H1 (cell line): ENCODE results near the gene CHST12. TPM values are rescaled to one million over a fixed set of nuclear protein-coding genes. Genes with fewer than 3 reads are reported as not detected.

Experiments
- CTCF ChIA-PET: fragments of 300-600 bp; sonication (Branson Sonifier 250); formaldehyde crosslinking; loops from one replicate; lab custom pipeline; 2021; ENCODE audit not compliant: partially characterized antibody; lab: Charles Lee
- POLR2A ChIA-PET: fragments of 300-600 bp; sonication (Branson Sonifier 250); formaldehyde crosslinking; loops from one replicate; lab custom pipeline; 2021; ENCODE audit warnings: inconsistent platforms; ENCODE audit not compliant: partially characterized antibody; lab: Charles Lee
- DNase-seq, 2 experiments: peaks; one replicate each; pipeline versions ENCODE4 v3.0.0 to v3.0.0-alpha.2; 2010 to 2022; ENCODE audit warnings: low spot score in 2 of 2, low read depth in 1 of 2, mixed read lengths in 1 of 2
- FAIRE-seq: peaks from 2 replicates; lab custom pipeline; 2011; peaks lifted over from hg19 to GRCh38; lab: Jason Lieb, UNC
- H2AFZ ChIP-seq: 2 replicates; pipeline ENCODE4 v1.8.1; 2012; ENCODE audit warnings: low read length, inconsistent platforms
- H2AK5ac ChIP-seq: 2 replicates; pipeline ENCODE4 v1.6.1; 2013; ENCODE audit warnings: low read depth, low read length
- H2BK120ac ChIP-seq: replicated peaks from 2 replicates; pipeline ENCODE3; 2013; ENCODE audit warnings: low read depth, low read length, inconsistent platforms
- H2BK12ac ChIP-seq: 2 replicates; pipeline ENCODE4 v1.6.1; 2013; ENCODE audit warnings: low read depth, low read length
- H2BK15ac ChIP-seq: 2 replicates; pipeline ENCODE4 v1.6.1; 2013; ENCODE audit warnings: low read length
- H2BK20ac ChIP-seq: 2 replicates; pipeline ENCODE4 v1.6.1; 2013; ENCODE audit warnings: low read length
- H2BK5ac ChIP-seq: 2 replicates; pipeline ENCODE4 v1.6.1; 2013; ENCODE audit warnings: low read depth, low read length
- H3K14ac ChIP-seq: 2 replicates; pipeline ENCODE4 v1.6.1; 2013; ENCODE audit warnings: inconsistent platforms; ENCODE audit not compliant: insufficient read length
- H3K18ac ChIP-seq: 2 replicates; pipeline ENCODE4 v1.6.1; 2013; ENCODE audit warnings: low read length; ENCODE audit errors: extremely low read depth
- H3K23ac ChIP-seq: 2 replicates; pipeline ENCODE4 v1.6.1; 2013; ENCODE audit warnings: inconsistent platforms; ENCODE audit not compliant: insufficient read length
- H3K23me2 ChIP-seq: 2 replicates; pipeline ENCODE4 v1.6.1; 2013; ENCODE audit warnings: low read depth, low read length
- H3K27ac ChIP-seq: 2 replicates; pipeline ENCODE4 v1.6.1; 2011; ENCODE audit warnings: low read depth, low read length, inconsistent platforms
- H3K27me3 ChIP-seq, 4 experiments: replicated peaks in 1 of 4; 1 replicate in 1 of 4; 2 replicates in 3 of 4; pipeline versions ENCODE4 v1.6.1 to v1.8.1; 2011 to 2013; ENCODE audit warnings: low read length in 3 of 4, mild to moderate bottlenecking in 3 of 4, inconsistent platforms in 2 of 4, mixed read lengths in 2 of 4, moderate library complexity in 1 of 4; ENCODE audit not compliant: control insufficient read depth in 3 of 4, insufficient read depth in 3 of 4; ENCODE audit errors: extremely low read depth in 1 of 4
- H3K36me3 ChIP-seq, 4 experiments: 2 replicates each; pipeline versions ENCODE4 v1.6.1 to v1.8.1; 2011 to 2013; ENCODE audit warnings: mild to moderate bottlenecking in 4 of 4, low read length in 3 of 4, moderate library complexity in 2 of 4, control low read depth in 1 of 4, inconsistent platforms in 1 of 4; ENCODE audit not compliant: insufficient read depth in 4 of 4, control insufficient read depth in 2 of 4
- H3K4ac ChIP-seq: replicated peaks from 2 replicates; pipeline ENCODE3; 2013; ENCODE audit warnings: low read length, low read depth, mixed read lengths, inconsistent platforms; ENCODE audit not compliant: insufficient read length
- H3K4me1 ChIP-seq, 4 experiments: replicated peaks in 1 of 4; 1 replicate in 1 of 4; 2 replicates in 3 of 4; pipeline versions ENCODE4 v1.6.1 to v1.8.1; 2011 to 2013; ENCODE audit warnings: low read length in 3 of 4, inconsistent platforms in 2 of 4, mixed read lengths in 1 of 4; ENCODE audit not compliant: insufficient read depth in 4 of 4, control insufficient read depth in 3 of 4
- H3K4me2 ChIP-seq, 2 experiments: 2 replicates each; pipeline versions ENCODE4 v1.6.1 to v1.8.1; 2011 to 2013; ENCODE audit warnings: low read depth in 2 of 2, low read length in 2 of 2, control low read depth in 1 of 2, inconsistent platforms in 1 of 2, mild to moderate bottlenecking in 1 of 2; ENCODE audit not compliant: insufficient read depth in 1 of 2
- H3K4me3 ChIP-seq, 4 experiments: fragments of 200-600, 300-600 bp in 1 of 4; sonication (generic), shearing (Covaris generic), sonication (Bioruptor Twin) in 1 of 4; 2 replicates each; pipeline versions ENCODE4 v1.5.1 to v1.8.1; 2011 to 2016; ENCODE audit warnings: low read length in 4 of 4, low read depth in 3 of 4, control low read depth in 2 of 4, inconsistent platforms in 2 of 4, mild to moderate bottlenecking in 2 of 4, mixed read lengths in 1 of 4, moderate library complexity in 1 of 4; ENCODE audit not compliant: insufficient read depth in 2 of 4; ENCODE audit errors: extremely low read depth in 1 of 4
- H3K56ac ChIP-seq: replicated peaks from 2 replicates; pipeline ENCODE3; 2013; ENCODE audit warnings: low read depth, mild to moderate bottlenecking, mixed read lengths, low read length, inconsistent platforms; ENCODE audit not compliant: insufficient read length
- H3K79me1 ChIP-seq: 2 replicates; pipeline ENCODE4 v1.6.1; 2013; ENCODE audit warnings: low read depth, low read length, control low read depth
- H3K79me2 ChIP-seq, 2 experiments: 2 replicates each; pipeline versions ENCODE4 v1.6.1 to v1.8.1; 2012 to 2013; ENCODE audit warnings: low read length in 2 of 2, mild to moderate bottlenecking in 2 of 2, inconsistent platforms in 1 of 2; ENCODE audit not compliant: insufficient read depth in 2 of 2, control insufficient read depth in 1 of 2
- H3K9ac ChIP-seq, 4 experiments: replicated peaks in 1 of 4; 1 replicate in 1 of 4; 2 replicates in 3 of 4; pipeline versions ENCODE4 v1.6.1 to v1.8.1; 2011 to 2013; ENCODE audit warnings: low read depth in 3 of 4, low read length in 3 of 4, control low read depth in 2 of 4, mild to moderate bottlenecking in 2 of 4, moderate library complexity in 2 of 4, inconsistent platforms in 1 of 4; ENCODE audit errors: extremely low read depth in 1 of 4
- H3K9me3 ChIP-seq, 2 experiments: 2 replicates each; pipeline versions ENCODE4 v1.6.1 to v1.8.1; 2012 to 2013; ENCODE audit warnings: mild to moderate bottlenecking in 2 of 2, moderate library complexity in 2 of 2, control low read depth in 1 of 2, inconsistent platforms in 1 of 2, low read depth in 1 of 2, low read length in 1 of 2, mixed read lengths in 1 of 2; ENCODE audit not compliant: insufficient read depth in 2 of 2
- H4K20me1 ChIP-seq, 2 experiments: replicated peaks in 1 of 2; 2 replicates each; pipeline versions ENCODE3 to v1.8.1; 2011 to 2013; ENCODE audit warnings: inconsistent platforms in 2 of 2, low read length in 2 of 2, mild to moderate bottlenecking in 1 of 2; ENCODE audit not compliant: insufficient read depth in 2 of 2, control insufficient read depth in 1 of 2
- H4K5ac ChIP-seq: 2 replicates; pipeline ENCODE4 v1.6.1; 2013; ENCODE audit warnings: low read length, low read depth, mixed read lengths, inconsistent platforms; ENCODE audit not compliant: insufficient read length
- H4K8ac ChIP-seq: 2 replicates; pipeline ENCODE4 v1.8.0; 2013; ENCODE audit warnings: mild to moderate bottlenecking, moderate library complexity, low read length, inconsistent platforms; ENCODE audit not compliant: insufficient read depth; ENCODE audit errors: extremely low read depth
- H4K91ac ChIP-seq: replicated peaks from 2 replicates; pipeline ENCODE3; 2013; ENCODE audit warnings: low read length, mixed read lengths, inconsistent platforms; ENCODE audit not compliant: insufficient read length
- CBX8 ChIP-seq: fragments of 300-800, 300-1000 bp; sonication (generic); IDR thresholded peaks from 2 replicates; pipeline ENCODE4 v1.7.1; 2016; ENCODE audit warnings: low read depth, low read length, borderline replicate concordance
- CTCF ChIP-seq, 3 experiments: IDR thresholded peaks; 1 replicate in 2 of 3; 2 replicates in 1 of 3; pipeline versions ENCODE4 v1.5.1 to v1.6.1; 2011; ENCODE audit warnings: low read length in 3 of 3, mild to moderate bottlenecking in 3 of 3, inconsistent platforms in 2 of 3, low read depth in 1 of 3, moderate library complexity in 1 of 3; ENCODE audit not compliant: insufficient read depth in 1 of 3; ENCODE audit errors: control extremely low read depth in 1 of 3
- GTF2F1 ChIP-seq: IDR thresholded peaks from 2 replicates; pipeline ENCODE4 v1.6.1; 2012; ENCODE audit warnings: low read depth, low read length, improper control_type of control experiment, borderline replicate concordance
- NRF1 ChIP-seq: IDR thresholded peaks from 2 replicates; pipeline ENCODE4 v1.6.1; 2011; ENCODE audit warnings: mild to moderate bottlenecking, low read depth, low read length, improper control_type of control experiment
- PHF8 ChIP-seq: fragments of 200-600 bp; sonication (generic); conservative IDR thresholded peaks from 2 replicates; pipeline ENCODE4 v1.7.1; 2012; ENCODE audit warnings: low read depth, mild to moderate bottlenecking, inconsistent platforms, low read length, moderate library complexity
- WGBS, 2 experiments: shearing (Covaris generic) in 1 of 2; methylation state at CpG; one replicate each; pipeline versions ENCODE4 v1.1.6 to v1.1.7; 2013 to 2015; ENCODE audit warnings: low lambda C conversion rate in 2 of 2, mixed read lengths in 2 of 2, inconsistent platforms in 1 of 2, low coverage in 1 of 2, missing lambda C conversion rate in 1 of 2; ENCODE audit not compliant: insufficient replicate concordance in 2 of 2, insufficient coverage in 1 of 2, insufficient read length in 1 of 2; ENCODE audit errors: extremely low coverage in 1 of 2, missing lambda C conversion rate in 1 of 2; 5-methylcytosine and 5-hydroxymethylcytosine counted together
- polyA plus RNA-seq, 7 experiments: library from polyadenylated mRNA; depleted of rRNA in 3 of 7; stranded (reverse) in 5 of 7; unstranded in 2 of 7; fragments of >200 nt in 5 of 7; fragments of 200-250 nt in 2 of 7; gene quantifications; 1 replicate in 5 of 7; 2 replicates in 1 of 7; 4 replicates in 1 of 7; pipeline versions ENCODE4 v1.2.1 to v1.2.3, GENCODE V29; 2011 to 2013; ENCODE audit warnings: missing spikeins in 2 of 7, mixed read lengths in 2 of 7
- total RNA-seq: library from RNA; stranded (reverse); fragmentation: NEBNext Ultra II Directional; extraction: Animal tissue kit (Norgen Biotek cat#: 25700); gene quantifications from 2 replicates; pipeline ENCODE4 v1.2.1, GENCODE V29; 2021
- TF ChIP-seq, protein P1 (sequence below): IDR thresholded peaks from 2 replicates; pipeline ENCODE4 v1.6.1; 2012; ENCODE audit warnings: inconsistent platforms

Gene CHST12
- total and polyA plus RNA-seq, 2 of the 8 experiments (the other 6 are each of a cell fraction or from before 2014, with no cell fraction given) = 13.4 to 24.1 TPM

GRCh38 chr7:2403718-2404648 is 572 bp downstream of the CHST12 start:
- Histone ChIP-seq H2BK120ac (no peak overlapping the region), H3K79me2 (peaks cover 0 to 20% of the 10 kb centered on the region in 2 experiments; a peak in 1 of 4 replicates), H2BK20ac (no peak overlapping the region), H3K23me2 (peaks cover 6% of the 10 kb centered on the region; the same call in 1 of the 2 replicates), H3K4me3 (peak overlapping the region; percentile 72 to 95 (median 80)), H3K4me2 (peak overlapping the region; percentile 81 to 86), H3K56ac (no peak overlapping the region), H3K4ac (no peak overlapping the region), H4K20me1 (peaks cover 4 to 5% of the 10 kb centered on the region in 2 experiments), H4K91ac (no peak overlapping the region), H3K23ac (no peak overlapping the region), H3K27me3 (no peaks in the 10 kb centered on the region), H3K18ac (no peak overlapping the region; the same call in 1 of the 2 replicates), H3K4me1 (peaks cover 2 to 8% (median 4%) of the 10 kb centered on the region in 4 experiments), H4K5ac (no peak overlapping the region), H2BK5ac (no peak overlapping the region), H3K27ac (no peak overlapping the region), H2AFZ (no peak overlapping the region), H4K8ac (peak overlapping the region; percentile 85), H2BK12ac (no peak overlapping the region), H3K9ac (peak overlapping the region; percentile 4 to 86 (median 14); a peak in 4 of 7 replicates), H2AK5ac (no peak overlapping the region), H3K36me3 (no peaks in the 10 kb centered on the region), H3K79me1 (peaks cover 5% of the 10 kb centered on the region), H3K9me3 (no peaks in the 10 kb centered on the region), H3K14ac (no peak overlapping the region), H2BK15ac (no peak overlapping the region)
- no peak for DNase-seq
- 29% methylated on average over 34 of the region's 71 CpGs; no CpG with 5 or more reads in 1 of the 2 experiments for WGBS, 2 experiments
- FAIRE-seq = no peak
- POLR2A ChIA-PET = interaction anchor here (0.7 to 1.6 kb wide), 10 partner anchors 8 to 296 kb away, joined by 3 to 6 read pairs (median 3); no protein-coding TSS in a partner anchor
- CTCF ChIA-PET = interaction anchor here (1.0 to 3.1 kb wide), 5 partner anchors 9 to 267 kb away, joined by 3 to 12 read pairs (median 3); no protein-coding TSS in a partner anchor
- TF ChIP-seq PHF8 = peak; percentile 81
- TF ChIP-seq CTCF (IDR thresholded peaks at IDR 0.05; ENCODE audit: control extremely low read depth in 1 of 3, insufficient read depth in 1 of 3, low read depth in 1 of 3, low read length in 3 of 3) = peak in 2 of 3 experiments; percentile 5 to 14; a peak in 1 of 4 replicates
- no peak for TF ChIP-seq GTF2F1
- TF ChIP-seq CBX8 = no peak
- TF ChIP-seq, protein P1, sequence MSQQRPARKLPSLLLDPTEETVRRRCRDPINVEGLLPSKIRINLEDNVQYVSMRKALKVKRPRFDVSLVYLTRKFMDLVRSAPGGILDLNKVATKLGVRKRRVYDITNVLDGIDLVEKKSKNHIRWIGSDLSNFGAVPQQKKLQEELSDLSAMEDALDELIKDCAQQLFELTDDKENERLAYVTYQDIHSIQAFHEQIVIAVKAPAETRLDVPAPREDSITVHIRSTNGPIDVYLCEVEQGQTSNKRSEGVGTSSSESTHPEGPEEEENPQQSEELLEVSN = 0 out of 2 replicates have a peak, but pooled peaks have one; percentile 18
- TF ChIP-seq NRF1 = no peak
